ENCODE results near the gene CLEC20A. TPM values are rescaled to one million over a fixed set of nuclear protein-coding genes. Genes with fewer than 3 reads are reported as not detected.

The CLEC20A gene
- total RNA-seq (ENCODE audit: insufficient read depth, low replicate concordance) = not detected

GRCh38 chr1:178496410-178497135 lies at the start of gene CLEC20A:
Gene CLEC20A, minus strand, starts transcription at chr1:178496964. Its CDS starts 25 bp downstream, at chr1:178496939.
- no peak for DNase-seq (ENCODE audit: low spot score)

- DNase-seq (ENCODE audit: low spot score) = peak; percentile 42
Observed at GRCh38 chr1:178544531-178544930, 47.8 kb upstream of the CLEC20A start.

DNA sequence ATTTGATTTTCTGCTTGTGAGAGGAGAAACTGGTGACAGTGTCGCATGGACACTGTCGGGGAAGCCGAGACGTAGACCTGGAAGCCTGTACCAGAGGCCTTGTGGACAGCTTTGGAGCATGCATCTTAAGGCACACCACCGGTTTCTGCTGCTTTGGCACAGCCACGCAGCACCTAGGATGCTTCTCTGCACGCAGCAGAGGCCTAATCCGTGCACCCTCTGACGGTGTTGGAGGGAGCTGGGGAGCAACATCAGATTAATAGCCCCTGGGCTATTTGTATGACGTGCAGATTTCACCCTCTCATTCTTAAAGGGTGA lies 46.5 kb upstream of the CLEC20A start:
- no peak for DNase-seq (ENCODE audit: low spot score)

- DNase-seq (ENCODE audit: low spot score) = peak; percentile 95
Observed at GRCh38 chr1:178542554-178543289, 46.0 kb upstream of the CLEC20A start.

GRCh38 chr1:178541829-178542553 lies 45.2 kb upstream of the CLEC20A start:
- DNase-seq (ENCODE audit: low spot score) = peak; percentile 37

DNA sequence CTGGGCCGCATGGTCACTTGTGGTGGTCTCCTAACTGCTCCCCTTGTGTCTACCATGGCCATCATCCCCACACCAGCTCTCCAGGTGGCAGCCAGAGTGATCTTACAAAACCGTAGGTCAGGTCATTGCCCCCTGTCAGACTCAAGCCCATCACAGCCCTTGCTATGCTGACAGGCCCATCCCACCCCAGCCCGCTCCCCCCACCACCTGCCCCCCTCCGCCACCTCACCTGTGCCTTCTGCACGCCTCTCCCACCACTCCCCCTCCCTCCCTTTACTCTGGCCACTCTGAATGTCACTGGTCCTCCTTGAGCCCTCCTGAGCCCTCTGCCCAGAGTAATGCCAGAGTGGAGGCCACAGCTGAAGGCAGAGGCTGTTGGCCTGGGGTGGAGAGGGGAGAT lies 44.6 kb upstream of the CLEC20A start:
- no peak for DNase-seq (ENCODE audit: low spot score)

DNA sequence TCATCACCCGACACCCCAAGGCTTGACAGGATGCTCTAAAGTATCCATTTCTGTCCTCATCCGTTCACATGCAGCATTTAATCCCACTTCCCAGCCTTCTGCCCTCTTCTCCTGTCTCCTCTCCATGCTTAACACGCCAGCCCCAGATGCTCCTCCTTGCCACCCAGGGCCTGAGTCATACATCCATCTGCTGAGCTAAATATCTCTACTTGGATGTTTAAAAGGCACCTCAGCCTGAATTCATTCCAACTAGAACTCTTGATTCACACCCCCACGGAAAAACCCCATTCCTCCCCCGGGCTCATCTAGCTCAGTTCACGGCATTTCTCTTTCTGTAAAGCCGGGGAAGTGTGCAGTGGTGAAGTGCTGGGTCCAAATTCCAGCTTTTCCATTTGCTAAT lies 43.9 kb upstream of the CLEC20A start:
- DNase-seq (ENCODE audit: low spot score) = peak; percentile 72

DNA sequence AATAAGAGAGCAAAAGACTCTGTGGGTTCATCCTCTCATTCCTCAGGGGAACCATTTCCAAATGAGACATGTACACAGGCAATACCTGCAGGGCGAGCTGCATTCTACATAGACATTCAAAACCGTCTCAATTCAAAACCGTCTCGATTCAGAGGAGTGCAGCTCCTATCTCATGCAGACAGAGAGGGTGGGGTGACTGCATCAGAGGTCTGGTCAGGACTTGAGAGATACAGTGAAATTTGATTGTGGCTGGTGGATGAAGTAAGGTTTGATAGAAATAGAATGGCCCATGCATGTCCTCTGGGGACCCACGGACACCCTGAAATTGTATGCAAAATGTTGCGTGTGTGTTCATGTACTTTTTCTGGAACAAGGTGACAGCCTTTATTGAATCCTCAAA lies 43.4 kb upstream of the CLEC20A start:
- peak; percentile 48 for DNase-seq (ENCODE audit: low spot score)

- no peak for DNase-seq (ENCODE audit: low spot score)
Observed at GRCh38 chr1:178539291-178539690, 42.5 kb upstream of the CLEC20A start.

DNA sequence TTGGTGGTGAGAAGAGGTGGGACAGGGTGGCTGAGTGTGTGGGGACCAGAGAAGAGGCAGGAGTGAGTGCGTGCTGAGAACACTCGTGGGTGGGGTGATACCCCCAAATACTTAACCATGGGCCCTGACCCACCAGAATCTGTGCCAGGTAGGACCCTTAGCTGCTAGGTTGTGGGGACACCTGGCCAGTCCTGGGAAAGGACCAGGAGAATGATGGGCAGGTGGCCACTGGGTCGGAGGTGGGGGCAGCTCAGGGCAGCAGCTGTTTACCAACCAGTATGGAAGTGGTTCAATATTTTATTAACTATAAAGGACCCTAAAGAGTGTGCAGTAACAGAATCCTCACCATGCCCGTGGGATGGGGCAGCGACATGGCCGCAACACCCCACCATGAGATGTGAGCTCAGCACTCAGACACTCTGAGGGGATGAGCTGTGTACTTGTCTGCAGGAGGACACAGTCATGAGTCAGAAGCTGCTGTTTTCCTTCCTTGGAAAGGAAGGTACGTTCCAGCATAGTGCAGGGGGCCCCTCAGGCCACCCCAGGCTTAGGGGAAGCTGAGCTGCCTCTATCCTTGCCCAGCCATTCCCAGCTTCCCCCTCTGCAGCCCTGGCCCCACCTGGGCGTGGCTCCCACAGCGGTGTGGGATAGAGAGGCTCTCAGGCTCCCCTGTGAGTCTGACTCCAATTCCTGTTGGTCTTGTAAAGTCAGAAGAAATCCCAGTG lies 41.6 kb upstream of the CLEC20A start:
- peak; percentile 93 for DNase-seq (ENCODE audit: low spot score)

DNA sequence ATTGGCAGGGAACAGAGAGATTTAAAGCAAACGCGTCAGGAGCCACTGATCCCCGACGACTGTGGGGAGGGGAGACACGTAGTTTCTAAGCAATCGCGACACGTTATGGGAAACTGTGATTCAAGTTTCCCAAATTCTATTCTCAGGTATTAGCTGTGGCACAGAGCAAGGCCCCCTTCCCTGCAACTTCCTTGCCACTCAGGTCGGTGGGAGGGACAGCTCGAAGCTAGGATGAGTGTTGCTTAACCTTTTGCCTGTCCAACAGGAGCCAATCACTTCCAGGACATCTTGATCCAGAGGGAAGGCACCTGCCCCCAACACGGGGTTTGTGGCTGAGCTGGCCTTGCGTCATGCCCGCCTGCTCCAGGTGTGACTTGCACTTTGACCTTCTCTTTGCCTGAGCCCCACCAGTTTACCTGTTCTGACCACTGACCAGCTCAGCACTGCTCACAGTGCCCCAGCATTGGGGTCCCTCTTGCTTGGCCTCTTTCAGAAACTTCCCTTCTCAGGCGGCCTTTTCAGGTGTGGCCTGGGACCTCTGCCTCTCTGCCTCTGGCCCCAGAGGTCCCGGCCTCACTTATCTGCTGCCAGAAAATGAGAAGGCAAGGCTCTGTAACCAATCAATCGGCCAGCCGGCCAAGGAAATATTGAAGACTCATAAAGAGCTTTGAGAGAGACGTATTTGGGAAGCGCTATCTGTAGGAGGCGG lies 40.8 kb upstream of the CLEC20A start:
- DNase-seq (ENCODE audit: low spot score) = no peak

DNA sequence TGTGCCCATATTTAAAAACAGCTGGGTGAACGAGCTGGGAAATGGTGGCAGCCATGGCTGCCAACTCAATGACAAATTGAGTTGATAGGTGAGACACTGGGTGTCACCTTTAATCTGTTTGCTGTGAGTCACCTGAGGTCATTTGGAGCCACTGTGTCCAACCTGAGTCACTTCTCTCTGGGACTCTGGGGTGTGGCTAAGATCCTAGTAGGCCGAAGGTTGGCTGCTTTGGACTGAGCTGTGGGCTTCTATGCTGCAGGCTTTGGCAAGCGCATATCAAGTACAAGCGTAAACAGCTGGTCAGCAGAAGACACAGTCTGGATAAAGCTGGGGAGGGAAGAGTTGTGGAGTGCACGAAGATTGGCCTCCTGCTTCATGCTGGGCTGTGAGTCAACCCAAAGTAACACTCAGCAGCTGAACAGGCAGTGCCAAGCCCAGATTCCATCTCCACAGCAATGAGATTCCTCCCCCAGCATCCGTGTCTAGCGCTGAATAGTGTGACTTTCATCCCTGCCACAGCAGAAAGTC lies 40.1 kb upstream of the CLEC20A start:
- DNase-seq (ENCODE audit: low spot score) = peak; percentile 92

DNA sequence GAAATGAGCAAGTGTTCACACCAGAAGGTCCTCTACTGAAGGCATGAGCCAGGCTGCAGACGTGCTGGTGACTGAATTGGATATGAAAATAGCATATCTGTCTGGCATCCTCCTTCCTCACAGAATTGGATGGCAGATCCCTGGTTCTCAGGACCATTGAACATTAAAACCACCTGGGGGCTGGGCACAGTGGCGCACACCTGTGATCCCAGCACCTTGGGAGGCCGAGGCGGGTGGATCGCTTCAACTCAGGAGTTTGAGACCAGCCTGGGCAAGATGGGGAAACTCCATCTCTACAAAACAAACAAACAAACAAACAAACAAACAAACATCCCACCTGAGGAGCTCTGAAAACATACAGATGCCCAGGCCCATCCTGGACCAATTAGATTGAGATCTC lies 39.6 kb upstream of the CLEC20A start:
- no peak for DNase-seq (ENCODE audit: low spot score)

GRCh38 chr1:178534137-178534868 lies 37.5 kb upstream of the CLEC20A start:
- DNase-seq (ENCODE audit: low spot score) = no peak

- DNase-seq (ENCODE audit: low spot score) = peak; percentile 29
Observed at GRCh38 chr1:178533121-178533946, 36.6 kb upstream of the CLEC20A start.

GRCh38 chr1:178532392-178532791 lies 35.6 kb upstream of the CLEC20A start:
- DNase-seq (ENCODE audit: low spot score) = peak; percentile 81

GRCh38 chr1:178531887-178532286 lies 35.1 kb upstream of the CLEC20A start:
- no peak for DNase-seq (ENCODE audit: low spot score)

GRCh38 chr1:178530502-178530901 lies 33.7 kb upstream of the CLEC20A start:
- DNase-seq (ENCODE audit: low spot score) = no peak

GRCh38 chr1:178530037-178530402 lies 33.3 kb upstream of the CLEC20A start:
- DNase-seq (ENCODE audit: low spot score) = no peak
